ENCODE data around the gene TEX14.

- TF ChIP-seq CTCF (IDR thresholded peaks at IDR 0.05) = no peak
- TF ChIP-seq EP300 (IDR thresholded peaks at IDR 0.05) = no peak
- no peak for TF ChIP-seq POLR2A (IDR thresholded peaks at IDR 0.05)
Measured at GRCh38 chr17:58702708-58703107, 10.9 kb upstream of the TEX14 start.

Data from ovary (tissue), 3 donors.